Left lung (tissue), 10 donors: Measurements from ENCODE around the gene AIM2. TPM values are rescaled to one million over a fixed set of nuclear protein-coding genes. Genes with fewer than 3 reads are reported as not detected.

Source experiments
- ATAC-seq: fragments of 200-7000 bp; cut with Tn5 transposase; one replicate; pipeline ENCODE4 v1.9.1; 2020; ENCODE audit warnings: moderate library complexity
- DNase-seq, 4 donors: peaks; one replicate each; pipeline ENCODE4 v3.0.0-alpha.2; 2013 to 2020
- H3K27ac ChIP-seq, 2 donors: fragments of 200-600 bp; sonication (generic) in 1 of 2; one replicate each; pipeline versions ENCODE4 v1.5.0 to v1.8.0; 2020 to 2021
- H3K27me3 ChIP-seq, 2 donors: fragments of 200-600 bp; sonication (generic) in 1 of 2; one replicate each; pipeline versions ENCODE4 v1.5.0 to v1.8.0; 2020 to 2021
- H3K36me3 ChIP-seq, 2 donors: fragments of 200-600 bp; sonication (generic) in 1 of 2; one replicate each; pipeline versions ENCODE4 v1.5.0 to v1.8.0; 2020 to 2021
- H3K4me1 ChIP-seq, 2 donors: fragments of 200-600 bp; one replicate each; pipeline ENCODE4 v1.8.0; 2021
- H3K4me3 ChIP-seq, 2 donors: fragments of 200-600 bp; sonication (generic) in 1 of 2; one replicate each; pipeline versions ENCODE4 v1.5.0 to v1.8.0; 2020 to 2021; ENCODE audit warnings: mild to moderate bottlenecking in 1 of 2
- H3K9me3 ChIP-seq, 2 donors: fragments of 200-600 bp; sonication (generic) in 1 of 2; one replicate each; pipeline versions ENCODE4 v1.5.0 to v1.8.0; 2020 to 2021
- intact Hi-C, 2 donors: fragments of 100-400 bp; cut with DNase I; formaldehyde crosslinking; loops; one replicate each; pipeline versions ENCODE4 v1.11.2 to v1.14.2; 2022
- polyA plus RNA-seq, 6 donors: library from polyadenylated mRNA; unstranded; fragments of 120-200 nt; gene quantifications; one replicate each; pipeline ENCODE4 v1.2.1, GENCODE V29; 2013; ENCODE audit not compliant: insufficient read length in 6 of 6
- total RNA-seq, 2 donors: library from RNA; stranded (reverse); fragmentation: NEBNext Ultra II Directional; extraction: Animal tissue kit (Norgen Biotek cat#: 25700); gene quantifications; one replicate each; pipeline ENCODE4 v1.2.1, GENCODE V29; 2021
- TF ChIP-seq, protein P1 (sequence below), 2 donors: fragments of 200-600 bp; sonication (generic) in 1 of 2; IDR thresholded peaks; one replicate each; pipeline versions ENCODE4 v1.5.0 to v1.8.0; 2021; ENCODE audit warnings: antibody characterized with exemption in 2 of 2
- donor health status: DM: no; HTN: yes; CAD: no.
- donor health status: DM: no; HTN: no; CAD: no.

The AIM2 gene
- total and polyA plus RNA-seq, 8 donors: 0.18 to 3.6 (median 0.51) TPM; not detected in 1

DNA sequence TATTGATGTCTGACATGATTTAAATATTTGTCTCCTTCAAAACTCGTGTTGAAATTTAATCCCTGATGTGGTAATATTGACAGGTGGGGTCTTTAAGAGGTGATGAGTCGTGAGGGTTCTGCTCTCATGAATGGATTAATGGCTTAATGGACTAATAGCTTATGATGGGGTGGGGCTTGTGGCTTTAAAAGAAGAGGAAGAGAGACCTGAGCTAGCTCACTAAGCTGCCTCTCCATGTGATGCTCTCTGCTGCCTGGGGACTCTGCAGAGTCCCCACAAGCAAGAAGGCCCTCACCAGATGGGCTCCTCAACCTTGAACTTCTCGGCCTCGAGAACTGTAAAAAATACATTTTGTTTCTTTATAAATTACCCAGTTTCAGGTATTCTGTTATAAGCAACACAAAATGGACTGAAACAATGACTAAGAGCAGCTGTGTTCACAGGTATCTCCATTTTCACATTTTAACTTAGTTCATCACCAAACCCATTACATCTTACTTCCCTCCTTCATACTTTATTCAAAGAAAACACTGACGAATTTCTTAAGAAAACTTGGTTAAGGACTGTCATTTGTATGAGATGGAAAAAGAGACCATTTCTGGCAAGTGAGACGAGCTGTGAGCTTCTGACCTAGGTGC is 12.1 kb upstream of the AIM2 start:
- H3K36me3 ChIP-seq: no peaks in the 10 kb centered on the region

DNA sequence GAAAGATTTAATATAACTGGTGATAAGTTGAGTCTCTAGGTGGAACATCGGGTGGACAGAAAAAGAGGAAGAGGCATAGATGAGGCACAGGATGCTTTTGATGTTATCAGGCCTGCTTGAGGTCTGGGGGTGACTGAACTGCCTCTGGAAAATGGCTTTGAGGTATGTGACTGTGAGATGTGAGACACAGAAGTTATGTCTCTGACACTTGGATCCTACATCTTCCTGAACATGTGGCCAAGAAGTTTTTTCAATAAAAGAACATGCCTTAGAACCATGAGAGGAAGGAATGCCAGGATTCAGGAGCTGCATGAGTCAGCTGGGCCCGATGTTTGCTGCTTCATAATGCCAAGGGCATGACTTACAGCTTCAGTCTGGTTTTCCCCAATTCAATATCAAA is 11.5 kb upstream of the AIM2 start:
- DNase-seq (no peak), ATAC-seq (no peak)
- Histone ChIP-seq H3K27me3 (no peaks in the 10 kb centered on the region), H3K36me3 (no peaks in the 10 kb centered on the region), H3K4me3 (no peak overlapping the region), H3K27ac (peak overlapping the region in 1 of 2 donors; percentile 67), H3K4me1 (peaks cover 0 to 59% of the 10 kb centered on the region in 2 donors), H3K9me3 (no peaks in the 10 kb centered on the region)
- TF ChIP-seq, protein P1, sequence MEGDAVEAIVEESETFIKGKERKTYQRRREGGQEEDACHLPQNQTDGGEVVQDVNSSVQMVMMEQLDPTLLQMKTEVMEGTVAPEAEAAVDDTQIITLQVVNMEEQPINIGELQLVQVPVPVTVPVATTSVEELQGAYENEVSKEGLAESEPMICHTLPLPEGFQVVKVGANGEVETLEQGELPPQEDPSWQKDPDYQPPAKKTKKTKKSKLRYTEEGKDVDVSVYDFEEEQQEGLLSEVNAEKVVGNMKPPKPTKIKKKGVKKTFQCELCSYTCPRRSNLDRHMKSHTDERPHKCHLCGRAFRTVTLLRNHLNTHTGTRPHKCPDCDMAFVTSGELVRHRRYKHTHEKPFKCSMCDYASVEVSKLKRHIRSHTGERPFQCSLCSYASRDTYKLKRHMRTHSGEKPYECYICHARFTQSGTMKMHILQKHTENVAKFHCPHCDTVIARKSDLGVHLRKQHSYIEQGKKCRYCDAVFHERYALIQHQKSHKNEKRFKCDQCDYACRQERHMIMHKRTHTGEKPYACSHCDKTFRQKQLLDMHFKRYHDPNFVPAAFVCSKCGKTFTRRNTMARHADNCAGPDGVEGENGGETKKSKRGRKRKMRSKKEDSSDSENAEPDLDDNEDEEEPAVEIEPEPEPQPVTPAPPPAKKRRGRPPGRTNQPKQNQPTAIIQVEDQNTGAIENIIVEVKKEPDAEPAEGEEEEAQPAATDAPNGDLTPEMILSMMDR (IDR thresholded peaks at IDR 0.05): no peak
- intact Hi-C loops: no loop called here

More for the DNA sequence above, 12.1 kb upstream of the AIM2 start:
- intact Hi-C loops: no loop called here
- Histone ChIP-seq H3K4me3 (no peak overlapping the region), H3K27me3 (no peaks in the 10 kb centered on the region), H3K4me1 (peaks cover 0 to 58% of the 10 kb centered on the region in 2 donors), H3K9me3 (no peaks in the 10 kb centered on the region), H3K27ac (peak overlapping the region in 1 of 2 donors; percentile 67)
- DNase-seq (no peak), ATAC-seq (no peak)
- TF ChIP-seq, protein P1 (IDR thresholded peaks at IDR 0.05): no peak

DNA sequence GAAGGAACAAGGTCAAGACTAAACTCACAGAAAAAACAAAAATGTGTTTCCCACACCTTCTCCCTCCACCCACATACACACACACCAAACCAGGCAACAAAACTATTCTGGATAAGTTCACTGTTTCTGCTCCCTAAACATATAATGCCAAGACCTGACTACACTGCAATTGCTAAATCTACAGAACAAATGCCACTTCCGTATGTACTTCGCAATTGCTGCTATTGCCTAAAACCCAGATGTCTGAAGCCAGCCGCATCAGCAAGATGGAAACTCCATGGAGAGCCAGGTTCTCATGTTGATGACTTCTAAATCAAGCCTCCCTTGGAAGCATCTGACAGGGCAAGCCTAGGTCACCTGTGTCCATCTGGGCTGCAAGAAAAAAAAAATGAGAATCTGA is 8.3 kb upstream of the AIM2 start:
- Histone ChIP-seq H3K36me3 (no peaks in the 10 kb centered on the region), H3K9me3 (no peaks in the 10 kb centered on the region), H3K4me1 (peaks cover 0 to 32% of the 10 kb centered on the region in 2 donors), H3K27ac (peak overlapping the region in 1 of 2 donors; percentile 91), H3K4me3 (no peak overlapping the region), H3K27me3 (no peaks in the 10 kb centered on the region)
- no peak for DNase-seq
- peak; percentile 46 for ATAC-seq
- TF ChIP-seq, protein P1 (IDR thresholded peaks at IDR 0.05): no peak
- intact Hi-C loops: no loop called here

DNA sequence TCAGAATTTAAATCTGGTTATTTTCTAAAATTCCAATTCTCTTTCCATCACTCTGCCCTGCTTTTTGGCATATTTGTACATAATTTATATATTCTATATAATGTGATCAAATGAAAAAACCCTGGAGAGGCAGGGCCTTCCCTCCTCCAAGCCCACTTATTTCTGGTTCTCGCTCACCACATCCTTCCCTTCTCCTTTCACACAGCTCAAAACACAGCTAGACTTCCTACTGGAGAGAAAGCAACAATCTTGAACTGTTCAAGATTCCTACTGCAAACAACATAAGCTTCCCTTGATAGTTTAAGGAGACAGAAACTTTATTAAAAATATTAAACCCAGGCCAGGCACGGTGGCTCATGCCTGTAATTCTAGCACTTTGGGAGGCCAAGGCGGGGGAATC is 7.6 kb upstream of the AIM2 start:
- Histone ChIP-seq H3K4me3 (no peak overlapping the region), H3K27ac (peak overlapping the region; percentile 20 to 91), H3K36me3 (no peaks in the 10 kb centered on the region), H3K4me1 (peaks cover 0 to 31% of the 10 kb centered on the region in 2 donors), H3K27me3 (no peaks in the 10 kb centered on the region), H3K9me3 (no peaks in the 10 kb centered on the region)
- DNase-seq (no peak), ATAC-seq (no peak)
- intact Hi-C loops: no loop called here
- TF ChIP-seq, protein P1 (IDR thresholded peaks at IDR 0.05): no peak

DNA sequence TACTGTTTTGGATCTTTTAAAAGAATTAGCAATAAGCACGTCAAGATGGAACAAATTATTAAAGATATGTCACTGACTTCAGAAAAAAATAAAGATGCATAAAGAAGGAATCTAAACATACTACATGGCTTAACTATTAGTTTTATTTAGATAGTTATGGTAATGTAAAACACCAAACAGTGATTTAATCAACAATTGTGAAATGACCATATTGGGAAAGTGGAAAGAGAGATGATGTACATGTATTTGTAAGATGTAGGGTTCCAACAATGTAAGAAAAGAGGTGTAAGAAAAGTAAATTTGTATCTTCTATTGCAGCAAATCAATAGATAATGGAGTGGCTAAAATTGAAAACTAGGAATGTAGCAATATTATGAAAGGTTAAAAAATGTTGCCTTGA is 6.4 kb upstream of the AIM2 start:
- Histone ChIP-seq H3K27me3 (no peaks in the 10 kb centered on the region), H3K9me3 (no peaks in the 10 kb centered on the region), H3K4me3 (no peak overlapping the region), H3K27ac (peak overlapping the region in 1 of 2 donors; percentile 91), H3K36me3 (no peaks in the 10 kb centered on the region), H3K4me1 (peaks cover 0 to 27% of the 10 kb centered on the region in 2 donors)
- ATAC-seq (no peak), DNase-seq (no peak)
- TF ChIP-seq, protein P1 (IDR thresholded peaks at IDR 0.05): no peak
- intact Hi-C loops: no loop called here
